NCI-H2029 treated with DMSO at 0.1 percent for 48 hours (cell line): ENCODE results near the gene FTSJ1.
"Not testable (repeated sequence)": the region's sequence is repeated elsewhere in the genome, so short reads cannot be mapped to it uniquely, and the experiment has no call there.

Source experiments
- DNase-seq: peaks from one replicate; lab custom pipeline; 2025; lab: John Stamatoyannopoulos, UW

FTSJ1 gene

DNA sequence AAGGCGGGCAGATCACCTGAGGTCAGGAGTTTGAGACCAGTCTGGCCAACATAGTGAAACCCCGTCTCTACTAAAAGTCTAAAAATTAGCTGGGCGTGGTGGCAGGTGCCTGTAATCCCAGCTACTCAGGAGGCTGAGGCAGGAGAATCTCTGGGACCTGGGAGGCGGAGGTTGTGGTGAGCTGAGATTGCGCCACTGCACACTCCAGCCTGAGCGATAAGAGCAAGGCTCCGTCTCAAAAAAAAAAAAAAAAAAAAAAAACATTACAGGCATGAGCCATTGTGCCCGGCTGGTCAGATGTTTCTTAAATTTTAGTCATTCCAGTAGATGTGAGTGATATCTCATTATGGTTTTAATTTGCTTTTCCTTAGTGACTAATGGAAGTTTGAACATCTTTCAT, 49.9 kb downstream of the FTSJ1 start:
- not testable (repeated sequence) for DNase-seq

DNA sequence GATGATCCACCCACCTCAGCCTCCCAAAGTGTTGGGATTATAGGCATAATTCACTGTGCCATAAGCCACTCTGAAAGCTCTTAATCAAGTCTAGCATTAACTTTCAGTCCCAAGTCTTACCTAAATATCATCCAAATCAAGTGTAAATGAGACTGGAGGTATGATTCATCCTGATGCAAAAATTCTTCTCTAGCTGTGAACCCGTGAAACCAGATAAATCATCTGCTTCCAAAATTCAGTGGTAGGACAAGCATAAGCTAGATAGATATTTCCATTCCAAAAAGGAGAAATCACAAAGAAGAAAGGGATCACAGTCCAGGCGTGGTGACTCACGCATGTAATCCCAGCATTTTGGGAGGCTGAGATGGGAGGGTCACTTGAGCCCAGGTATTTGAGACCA, 54.7 kb downstream of the FTSJ1 start:
- DNase-seq = no peak

DNA sequence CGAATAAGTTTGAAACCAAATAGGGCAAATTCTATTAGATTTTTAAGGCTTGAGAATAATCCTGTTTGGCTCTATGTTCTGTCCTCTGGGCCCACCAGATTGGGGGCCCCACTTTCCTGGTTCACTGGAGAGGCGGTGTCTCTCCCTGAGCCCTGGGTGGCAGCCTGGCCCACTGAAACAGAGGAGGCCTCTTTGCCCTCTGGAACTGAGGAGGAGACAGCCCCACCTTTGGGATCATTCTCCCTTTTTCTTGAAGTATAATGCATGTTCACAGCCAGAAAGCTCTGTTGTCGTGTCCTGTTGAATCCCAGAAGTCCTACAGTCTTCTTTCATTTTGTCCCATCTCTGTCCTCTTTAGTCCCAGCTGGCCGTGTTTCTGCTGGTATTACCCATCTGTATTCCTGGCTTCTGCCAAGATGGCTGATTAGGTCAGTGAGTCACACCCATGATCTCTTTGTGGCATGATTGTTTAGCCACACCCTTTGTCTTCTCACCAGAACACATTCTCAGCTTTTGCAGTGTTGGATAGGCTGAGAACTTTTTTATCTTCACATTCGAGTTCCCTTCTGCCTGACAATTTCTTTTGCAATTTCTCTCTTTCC, 55.5 kb downstream of the FTSJ1 start:
- DNase-seq = no peak

DNA sequence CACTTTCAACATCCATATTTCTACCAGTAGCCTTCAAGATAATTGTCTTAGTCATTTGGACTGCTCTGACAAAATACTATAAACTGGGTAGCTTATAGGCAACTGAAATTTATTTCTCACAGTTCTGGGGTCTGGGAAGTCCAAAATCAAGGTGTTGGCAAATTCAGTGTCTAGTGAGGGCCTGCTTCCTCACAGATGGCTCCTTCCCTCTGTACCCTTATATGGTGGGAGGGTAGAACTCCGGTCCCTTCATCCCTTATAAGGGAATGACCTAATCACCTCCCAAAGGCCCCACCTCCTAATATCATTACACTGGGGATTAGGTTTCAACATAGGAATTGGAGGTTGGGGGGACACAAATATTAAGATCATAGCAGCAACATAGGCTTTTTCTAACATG, 56.2 kb downstream of the FTSJ1 start:
- DNase-seq = no peak

DNA sequence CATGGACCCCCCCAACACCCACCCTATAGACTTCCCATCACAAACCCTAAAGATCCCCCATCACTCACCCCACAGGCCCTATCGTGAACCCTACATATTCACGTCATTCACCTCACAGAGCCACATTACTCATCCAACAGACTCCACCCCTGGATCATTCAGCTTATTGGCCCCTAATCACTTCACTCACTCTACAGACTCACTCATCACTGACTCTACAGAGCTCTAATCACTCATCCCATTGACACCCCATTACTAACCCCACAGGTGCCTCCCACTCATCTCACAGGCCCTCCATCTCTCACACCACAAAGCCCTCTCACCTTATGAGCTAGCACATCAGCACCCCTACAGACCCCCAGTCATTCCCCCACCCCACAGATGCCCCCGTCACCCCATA, 57.2 kb downstream of the FTSJ1 start:
- no peak for DNase-seq
